ENCODE results near the gene EVL. TPM values are rescaled to one million over a fixed set of nuclear protein-coding genes. Genes with fewer than 3 reads are reported as not detected.
"Not testable (repeated sequence)": the region's sequence is repeated elsewhere in the genome, so short reads cannot be mapped to it uniquely, and the experiment has no call there.

Gene EVL
- total RNA-seq, 2 donors from 2014 or later = 47.1 to 68.9 TPM

- intact Hi-C loops (cut with DNase I) = no loop called here
Measured at GRCh38 chr14:100178691-100179090, 113.5 kb downstream of the EVL start.

GRCh38 chr14:100180671-100181070, 115.4 kb downstream of the EVL start:
- intact Hi-C loops (cut with DNase I); DNase-seq (ENCODE audit: low spot score): not testable (repeated sequence)

More at GRCh38 chr14:100178691-100179090, 113.5 kb downstream of the EVL start:
- DNase-seq (ENCODE audit: low spot score) = no peak

GRCh38 chr14:100181876-100182551, 116.8 kb downstream of the EVL start:
- DNase-seq (ENCODE audit: low spot score); intact Hi-C loops (cut with DNase I): not testable (repeated sequence)

- DNase-seq (ENCODE audit: low spot score) = no peak
- intact Hi-C loops (cut with DNase I) = no loop called here
Measured at GRCh38 chr14:100187247-100187833, 122.1 kb downstream of the EVL start.

GRCh38 chr14:100188392-100189030, 123.3 kb downstream of the EVL start:
- intact Hi-C loops (cut with DNase I) = no loop called here
- DNase-seq (ENCODE audit: low spot score) = no peak

GRCh38 chr14:100190126-100190525, 124.9 kb downstream of the EVL start:
- intact Hi-C loops (cut with DNase I) = loop anchor here (10.0 kb wide), 1 partner anchor 205 kb away; no protein-coding TSS in a partner anchor
- no peak for DNase-seq (ENCODE audit: low spot score)

GRCh38 chr14:100191584-100192249, 126.5 kb downstream of the EVL start:
- intact Hi-C loops (cut with DNase I) = loop anchor here (10.0 kb wide), 1 partner anchor 207 kb away; no protein-coding TSS in a partner anchor
- no peak for DNase-seq (ENCODE audit: low spot score)

GRCh38 chr14:100192250-100192671, 127.0 kb downstream of the EVL start:
- intact Hi-C loops (cut with DNase I) = loop anchor here (10.0 kb wide), 1 partner anchor 207 kb away; no protein-coding TSS in a partner anchor

GRCh38 chr14:100192672-100193416, 127.6 kb downstream of the EVL start:
- DNase-seq (ENCODE audit: low spot score) = peak; percentile 100
- intact Hi-C loops (cut with DNase I) = loop anchor here (10.0 kb wide), 1 partner anchor 208 kb away; no protein-coding TSS in a partner anchor

More at GRCh38 chr14:100192250-100192671, 127.0 kb downstream of the EVL start:
- DNase-seq (ENCODE audit: low spot score) = no peak

Small RNA genes lying within 50 kb of the gene (microRNA-seq; reads per million reads assigned to microRNA genes)
- gene MIR151B (ENCODE audit: borderline microRNAs expressed in 2 of 2) (54.9 to 85.6 reads per million in 2 donors), gene MIR342 (ENCODE audit: borderline microRNAs expressed in 2 of 2) (2,188 to 2,764 reads per million in 2 donors)

Other genes with a start within 250 kb of the EVL start
- gene DEGS2, start 94.2 kb downstream of the EVL start, total RNA-seq = 1 to 10 TPM in 1 of 2 donors, under 1 TPM in 1; 0.10 to 1.2 TPM
- 10 to 100 TPM; 41.4 to 46.2 TPM for gene YY1, start 173.7 kb downstream of the EVL start, total RNA-seq
- 10 to 100 TPM; 23.6 to 27.4 TPM for gene SLC25A29, start 241.0 kb downstream of the EVL start, total RNA-seq